Effector memory CD8-positive, alpha-beta T cell (primary cell): ENCODE data around the gene CRACR2B.

Experiments used
- ATAC-seq: fragments of 150-1000 bp; cut with Tn5 transposase; replicated peaks from 2 replicates; pipeline ENCODE4 v1.10.0; 2021; ENCODE audit warnings: mild to moderate bottlenecking, moderate library complexity
- DNase-seq, 3 experiments: peaks; one replicate each; pipeline ENCODE4 v3.0.0; 2021
- H3K27ac Mint-ChIP-seq, 2 donors: one replicate each; pipeline ENCODE4 v1.8.0; 2022; ENCODE audit warnings: mild to moderate bottlenecking in 2 of 2, mixed read lengths in 2 of 2, moderate library complexity in 2 of 2
- H3K27me3 Mint-ChIP-seq, 2 donors: one replicate each; pipeline ENCODE4 v1.8.0; 2022; ENCODE audit warnings: mixed read lengths in 2 of 2
- H3K36me3 Mint-ChIP-seq: one replicate; pipeline ENCODE4 v1.8.0; 2022; ENCODE audit warnings: mild to moderate bottlenecking, moderate library complexity, mixed read lengths; ENCODE audit not compliant: insufficient read depth
- H3K4me1 Mint-ChIP-seq, 2 donors: one replicate each; pipeline ENCODE4 v1.8.0; 2022; ENCODE audit warnings: low read depth in 2 of 2, mixed read lengths in 2 of 2
- H3K4me3 Mint-ChIP-seq, 2 donors: one replicate each; pipeline ENCODE4 v1.8.0; 2022; ENCODE audit warnings: mild to moderate bottlenecking in 2 of 2, mixed read lengths in 2 of 2, moderate library complexity in 2 of 2
- H3K9me3 Mint-ChIP-seq, 2 donors: one replicate each; pipeline ENCODE4 v1.8.0; 2022; ENCODE audit warnings: mixed read lengths in 2 of 2

CRACR2B gene

DNA sequence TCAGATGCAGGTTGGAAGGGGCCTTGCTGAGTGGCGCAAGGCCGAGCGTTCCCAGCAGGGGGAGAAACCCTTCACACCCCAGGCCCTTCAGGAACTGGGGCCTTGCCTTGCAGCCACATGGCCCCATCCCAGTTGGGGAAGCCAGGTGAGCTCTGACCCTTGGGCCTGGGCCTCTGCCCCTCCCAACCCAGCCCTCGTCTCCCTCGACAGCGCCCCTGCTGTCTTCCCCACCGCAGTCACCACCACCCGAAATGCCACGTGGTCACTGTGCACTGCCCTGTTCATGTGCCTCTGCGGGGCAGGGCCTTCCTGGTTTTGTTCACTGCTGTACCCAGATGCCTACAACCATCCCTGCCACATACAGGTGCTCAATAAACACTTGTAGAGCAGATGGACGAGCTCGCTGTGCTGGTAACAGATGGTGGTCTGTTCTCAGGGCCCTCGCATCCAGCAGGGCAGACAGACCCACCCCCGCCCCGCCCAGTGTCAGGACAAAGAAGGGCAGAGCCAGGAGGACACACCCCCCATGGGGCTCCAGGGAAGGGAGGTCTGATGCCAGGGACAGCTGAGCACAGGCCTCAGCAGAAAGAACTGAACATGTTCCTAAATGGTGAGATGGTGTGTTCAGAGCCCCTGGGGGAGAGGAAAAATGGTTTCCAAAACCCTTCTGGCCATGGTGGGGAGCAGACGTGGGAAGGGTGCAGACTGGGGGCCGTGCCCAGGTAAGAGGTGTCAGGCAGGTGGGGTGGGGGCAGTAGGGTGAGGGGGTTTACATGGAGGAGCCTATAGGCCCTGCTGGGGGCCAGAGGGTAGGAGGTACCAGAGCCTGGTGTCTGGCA lies 10.9 kb downstream of the CRACR2B start:
- DNase-seq (no peak), ATAC-seq (no peak)
- Mint-ChIP-seq H3K4me1 (peaks cover 17 to 30% of the 10 kb centered on the region in 2 donors), H3K36me3 (peaks cover 34% of the 10 kb centered on the region), H3K27ac (no peak overlapping the region), H3K4me3 (no peak overlapping the region), H3K27me3 (no peaks in the 10 kb centered on the region), H3K9me3 (no peaks in the 10 kb centered on the region)

DNA sequence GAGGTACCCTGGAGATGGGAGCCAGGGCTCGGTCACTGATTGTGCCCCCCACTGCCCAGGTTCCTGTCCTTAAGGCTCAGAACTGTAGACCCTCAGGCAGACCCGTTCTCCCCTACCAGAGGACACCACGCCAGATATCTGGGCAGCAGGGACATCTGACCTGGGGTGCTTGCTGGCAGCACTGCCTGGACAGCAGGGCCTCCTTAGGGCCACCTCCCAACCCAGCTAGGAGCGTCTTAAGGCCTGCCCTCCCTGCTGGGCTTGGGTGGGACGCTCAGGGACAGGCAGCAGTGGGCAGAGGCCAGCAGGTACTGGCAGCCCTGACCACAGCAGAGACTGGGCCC lies 11.5 kb downstream of the CRACR2B start:
- peak overlapping the region in 1 of 2 donors; percentile 29 for H3K27ac Mint-ChIP-seq
- no peaks in the 10 kb centered on the region for H3K27me3 Mint-ChIP-seq
- peak overlapping the region in 1 of 2 donors; percentile 29 for H3K4me3 Mint-ChIP-seq
- H3K36me3 Mint-ChIP-seq = peaks cover 34% of the 10 kb centered on the region
- peaks cover 14 to 27% of the 10 kb centered on the region in 2 donors for H3K4me1 Mint-ChIP-seq
- H3K9me3 Mint-ChIP-seq = no peaks in the 10 kb centered on the region
- DNase-seq (no peak), ATAC-seq (no peak)

DNA sequence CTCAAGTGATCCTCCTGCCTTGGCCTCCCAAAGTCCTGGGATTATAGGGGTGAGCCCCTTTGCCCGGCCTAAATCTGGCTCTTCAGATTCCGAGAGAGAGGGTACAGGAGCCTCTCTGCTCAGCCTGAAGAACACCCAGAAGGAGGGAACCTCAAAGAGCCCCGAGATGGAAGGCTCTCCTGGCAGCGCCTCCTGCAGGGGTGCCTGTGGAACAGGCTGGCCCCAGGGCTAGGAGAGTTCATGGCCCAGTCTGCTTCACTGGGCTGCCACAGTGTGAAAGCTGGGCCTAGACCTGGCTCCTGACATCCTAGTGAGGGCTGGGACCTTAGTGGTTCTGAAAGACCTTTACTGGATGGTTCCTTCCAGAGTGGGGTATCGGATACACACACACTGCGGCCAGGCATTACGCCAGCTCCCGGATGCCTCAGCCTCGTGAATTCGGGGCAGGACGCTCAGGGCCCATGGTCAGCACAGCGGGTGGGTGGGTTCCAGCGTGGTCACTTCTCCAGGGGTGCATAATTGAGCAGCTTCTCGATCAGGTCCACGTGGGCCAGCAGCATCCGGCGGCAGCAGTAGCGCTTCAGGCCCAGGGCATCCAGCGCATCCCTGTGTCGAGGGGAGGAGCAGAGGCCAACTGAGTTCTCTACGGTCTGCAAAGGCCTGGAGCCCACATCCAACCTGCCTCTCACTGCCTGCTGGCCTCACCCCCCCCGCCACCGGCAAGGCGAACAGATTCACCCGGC lies 12.3 kb downstream of the CRACR2B start:
- DNase-seq = no peak
- peaks cover 34% of the 10 kb centered on the region for H3K36me3 Mint-ChIP-seq
- H3K9me3 Mint-ChIP-seq = no peaks in the 10 kb centered on the region
- H3K27me3 Mint-ChIP-seq = no peaks in the 10 kb centered on the region
- H3K4me1 Mint-ChIP-seq = peaks cover 14 to 29% of the 10 kb centered on the region in 2 donors
- ATAC-seq = no peak
- H3K27ac Mint-ChIP-seq = peak overlapping the region; percentile 28 to 29
- H3K4me3 Mint-ChIP-seq = peak overlapping the region; percentile 83

DNA sequence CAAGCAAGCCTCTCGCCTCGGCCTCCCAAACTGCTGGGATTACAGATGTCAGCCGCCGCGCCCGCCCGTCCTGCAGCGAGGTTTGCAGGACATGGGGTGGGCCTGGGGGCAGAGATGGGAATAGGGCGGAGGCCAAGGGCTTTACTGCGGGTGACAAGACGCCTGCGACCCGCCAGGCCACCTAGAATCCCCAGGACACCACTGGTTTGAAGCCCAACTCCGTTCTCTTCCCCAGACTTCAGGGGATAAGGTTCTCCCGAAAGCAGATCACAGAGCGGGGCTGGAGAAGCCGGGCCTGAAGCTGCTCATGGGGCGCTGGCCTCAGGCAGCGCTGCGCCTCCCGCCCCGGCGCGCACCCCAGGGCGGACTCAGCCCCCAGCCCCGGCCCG lies 14.3 kb downstream of the CRACR2B start:
- peak; percentile 38 for ATAC-seq
- no peaks in the 10 kb centered on the region for H3K9me3 Mint-ChIP-seq

DNA sequence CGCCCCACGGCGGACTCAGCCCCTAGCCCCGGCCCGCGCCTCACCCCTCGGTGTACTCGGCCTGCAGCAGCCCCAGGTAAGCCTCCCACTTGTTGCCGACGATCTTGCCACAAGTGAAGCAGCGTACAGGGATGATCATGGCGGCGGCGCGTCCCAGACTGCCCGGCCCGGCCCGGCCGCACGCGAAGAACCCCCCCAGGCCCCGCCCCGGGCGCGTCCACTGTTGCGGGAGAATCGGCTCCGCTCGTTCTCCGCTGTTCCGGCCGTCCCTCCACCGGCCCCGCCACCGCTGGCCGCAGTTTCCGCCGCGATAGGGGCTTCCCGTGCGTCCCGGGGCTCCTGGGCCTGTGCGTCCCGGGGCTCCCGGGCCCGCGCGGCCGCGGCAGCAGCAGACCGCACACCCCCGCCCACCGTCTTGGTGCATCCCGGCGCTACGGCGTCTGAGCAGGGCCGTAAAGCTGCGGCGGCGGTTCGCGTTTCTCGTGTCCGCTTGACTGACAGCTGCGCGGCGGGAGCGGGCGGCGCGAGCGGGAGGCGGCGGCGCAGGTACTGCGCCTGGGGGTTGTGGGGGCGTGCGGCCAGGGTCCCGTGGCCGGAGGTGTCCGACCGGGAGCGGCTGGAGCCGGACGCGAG lies 14.8 kb downstream of the CRACR2B start, which contains the start of the genes POLR2L and TSPAN4:
Gene POLR2L, minus strand, starts transcription at position 160 of the 633 bp plus-strand sequence. Its CDS starts 21 bp downstream, at position 139.
Gene TSPAN4, plus strand, starts transcription at position 483 of the 633 bp plus-strand sequence. CDS start 7,453 bp downstream, outside the sequence.
- Mint-ChIP-seq H3K4me3 (peak within 1 kb of the TSS; percentile 83), H3K4me1 (peaks cover 14 to 27% of the 10 kb centered on the region in 2 donors), H3K27me3 (no peaks in the 10 kb centered on the region), H3K9me3 (no peaks in the 10 kb centered on the region), H3K36me3 (peaks cover 32% of the 10 kb centered on the region), H3K27ac (peak within 1 kb of the TSS; percentile 52 to 66)
- ATAC-seq (peak; percentile 86), DNase-seq (peak; percentile 84 to 86 (median 85))

More for the DNA sequence above, 14.3 kb downstream of the CRACR2B start:
- peaks cover 37% of the 10 kb centered on the region for H3K36me3 Mint-ChIP-seq
- H3K4me1 Mint-ChIP-seq = peaks cover 14 to 27% of the 10 kb centered on the region in 2 donors
- H3K27me3 Mint-ChIP-seq = no peaks in the 10 kb centered on the region
- no peak for DNase-seq
- peak overlapping the region; percentile 83 for H3K4me3 Mint-ChIP-seq
- peak overlapping the region; percentile 52 to 66 for H3K27ac Mint-ChIP-seq

DNA sequence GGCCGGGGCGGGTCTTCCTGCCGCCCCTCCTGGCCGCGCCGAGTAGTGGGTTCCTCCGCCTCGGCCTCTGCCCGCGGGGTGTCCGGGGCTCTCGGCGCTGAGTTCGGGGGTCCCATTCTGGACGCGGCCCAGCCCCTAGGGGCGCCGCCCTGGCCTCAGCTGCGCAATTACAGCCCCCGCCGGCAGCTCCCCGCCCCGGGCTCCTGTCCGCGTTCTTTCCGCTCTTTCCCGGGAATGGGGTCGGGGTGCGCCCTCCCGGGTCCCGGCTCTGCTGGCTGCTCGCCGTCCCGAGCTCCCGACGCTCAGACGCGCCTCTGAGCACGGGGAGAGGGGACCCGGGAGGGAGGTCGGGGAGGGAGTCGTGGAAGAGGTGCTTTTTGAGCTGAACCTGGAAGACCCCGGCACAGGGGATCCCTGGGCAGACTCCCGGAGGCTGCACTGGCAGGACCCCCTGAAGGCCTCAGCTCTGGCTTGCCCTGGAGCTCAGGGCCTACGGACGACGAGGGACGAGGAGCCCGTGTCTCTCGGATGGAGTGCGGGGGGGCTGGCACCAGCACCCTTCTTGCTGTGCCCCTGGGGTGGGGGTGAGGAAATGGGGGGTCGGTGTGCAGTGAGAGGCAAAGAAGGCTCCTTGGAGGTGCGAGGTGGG lies 15.5 kb downstream of the CRACR2B start:
- Mint-ChIP-seq H3K36me3 (peaks cover 26% of the 10 kb centered on the region), H3K9me3 (no peaks in the 10 kb centered on the region), H3K27ac (peak overlapping the region in 1 of 2 donors; percentile 44), H3K4me3 (peak overlapping the region; percentile 68), H3K27me3 (peaks cover 0 to under 1% of the 10 kb centered on the region in 2 donors), H3K4me1 (peaks cover 14 to 23% of the 10 kb centered on the region in 2 donors)
- peak; percentile 1 for ATAC-seq
- no peak for DNase-seq

DNA sequence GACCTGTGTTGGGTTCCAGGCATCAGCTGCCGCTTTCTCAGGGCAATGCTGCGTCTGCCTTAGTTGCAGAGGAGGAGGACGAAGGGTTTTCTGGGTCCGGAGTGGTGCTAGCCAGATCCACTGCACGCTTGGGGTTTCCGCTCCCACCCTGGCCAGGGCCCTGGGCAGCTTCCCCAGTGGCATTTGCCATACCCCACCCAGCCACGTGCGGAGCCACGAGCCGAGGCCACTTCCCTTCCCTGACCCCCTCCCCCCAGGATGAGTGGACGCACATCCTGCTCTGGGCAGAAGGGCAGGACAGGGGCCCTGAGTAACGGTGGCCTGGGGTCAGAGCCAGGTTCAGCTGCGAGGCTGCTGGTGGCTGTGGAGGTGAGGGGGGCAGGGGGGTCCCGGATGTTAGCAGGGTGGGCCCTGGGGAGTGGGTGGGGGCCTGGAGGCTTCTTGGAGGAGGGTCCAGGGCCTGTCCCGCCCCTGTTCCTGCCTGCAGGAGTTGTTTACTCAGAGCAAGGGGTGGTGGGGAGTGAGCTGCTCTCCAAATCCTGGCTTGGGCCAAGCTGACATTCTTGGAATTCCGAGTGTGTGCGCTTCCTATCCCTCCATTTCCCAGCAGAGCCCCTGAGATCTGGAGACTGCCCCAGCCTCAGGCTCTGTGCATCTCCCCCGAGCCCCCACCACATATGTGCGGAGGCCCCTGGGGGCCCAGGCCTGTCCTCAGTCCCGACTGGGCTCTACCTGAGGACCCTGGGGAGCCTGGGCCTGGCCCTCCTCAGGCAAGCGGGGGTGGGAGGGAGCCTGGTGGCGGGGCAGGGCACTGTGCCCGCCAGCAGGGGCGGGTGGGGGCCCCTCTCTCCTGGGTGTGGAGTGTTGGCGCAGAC lies 16.3 kb downstream of the CRACR2B start:
- Mint-ChIP-seq H3K4me1 (peaks cover 19 to 23% of the 10 kb centered on the region in 2 donors), H3K27ac (peak overlapping the region in 1 of 2 donors; percentile 44), H3K9me3 (no peaks in the 10 kb centered on the region), H3K36me3 (peaks cover 20% of the 10 kb centered on the region), H3K4me3 (peak overlapping the region; percentile 68), H3K27me3 (peaks cover 0 to 9% of the 10 kb centered on the region in 2 donors)
- DNase-seq (no peak), ATAC-seq (no peak)

DNA sequence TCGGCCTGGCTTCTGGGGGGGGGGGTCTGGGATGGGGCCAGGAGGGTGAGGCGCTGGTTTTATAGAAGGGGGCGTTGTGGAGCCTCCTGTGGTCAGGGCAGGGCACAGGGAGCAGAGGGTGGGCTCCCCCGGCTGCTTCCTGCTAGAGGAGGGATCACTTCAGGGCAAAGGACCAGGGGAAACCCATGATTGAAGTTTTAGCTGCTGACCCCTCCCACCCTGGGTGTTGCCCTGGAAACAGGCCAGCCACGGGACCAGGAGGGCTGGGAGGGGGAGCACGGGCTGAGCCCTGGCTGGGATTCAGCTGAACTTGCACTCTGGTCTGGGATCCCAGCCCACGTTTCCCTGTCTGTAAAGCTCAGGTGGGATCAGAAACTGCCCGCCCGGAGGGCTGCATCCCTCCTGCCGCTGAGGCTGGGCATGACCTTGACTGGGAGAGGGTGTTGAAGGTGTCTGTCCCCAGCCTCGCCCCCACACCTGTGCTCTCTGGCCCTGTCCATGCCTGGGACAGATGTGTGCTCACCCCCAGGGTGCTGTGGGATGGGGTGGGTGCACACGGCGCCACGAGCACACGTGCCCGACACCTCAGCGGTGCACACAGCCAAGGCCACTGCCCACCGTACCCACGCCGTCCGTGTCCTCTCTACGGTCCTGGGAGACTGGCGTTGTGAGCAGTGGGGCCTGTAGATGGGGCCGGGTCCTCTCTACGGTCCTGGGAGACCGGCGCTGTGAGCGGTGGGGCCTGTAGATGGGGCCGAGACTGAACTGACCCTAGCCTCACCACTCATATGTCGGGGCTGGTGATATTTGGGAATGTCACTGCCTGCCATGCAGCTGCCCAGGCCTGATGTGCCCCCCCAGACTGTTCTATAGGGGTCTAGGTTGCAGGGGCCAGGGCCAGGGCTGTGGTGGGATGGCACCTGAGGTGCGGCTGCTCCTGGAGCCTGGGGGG lies 17.2 kb downstream of the CRACR2B start:
- Mint-ChIP-seq H3K27ac (no peak overlapping the region), H3K27me3 (peaks cover 0 to 12% of the 10 kb centered on the region in 2 donors), H3K36me3 (peaks cover 14% of the 10 kb centered on the region), H3K4me1 (peaks cover 21 to 22% of the 10 kb centered on the region in 2 donors), H3K9me3 (no peaks in the 10 kb centered on the region), H3K4me3 (peak overlapping the region in 1 of 2 donors; percentile 17)
- no peak for ATAC-seq
- DNase-seq = no peak

DNA sequence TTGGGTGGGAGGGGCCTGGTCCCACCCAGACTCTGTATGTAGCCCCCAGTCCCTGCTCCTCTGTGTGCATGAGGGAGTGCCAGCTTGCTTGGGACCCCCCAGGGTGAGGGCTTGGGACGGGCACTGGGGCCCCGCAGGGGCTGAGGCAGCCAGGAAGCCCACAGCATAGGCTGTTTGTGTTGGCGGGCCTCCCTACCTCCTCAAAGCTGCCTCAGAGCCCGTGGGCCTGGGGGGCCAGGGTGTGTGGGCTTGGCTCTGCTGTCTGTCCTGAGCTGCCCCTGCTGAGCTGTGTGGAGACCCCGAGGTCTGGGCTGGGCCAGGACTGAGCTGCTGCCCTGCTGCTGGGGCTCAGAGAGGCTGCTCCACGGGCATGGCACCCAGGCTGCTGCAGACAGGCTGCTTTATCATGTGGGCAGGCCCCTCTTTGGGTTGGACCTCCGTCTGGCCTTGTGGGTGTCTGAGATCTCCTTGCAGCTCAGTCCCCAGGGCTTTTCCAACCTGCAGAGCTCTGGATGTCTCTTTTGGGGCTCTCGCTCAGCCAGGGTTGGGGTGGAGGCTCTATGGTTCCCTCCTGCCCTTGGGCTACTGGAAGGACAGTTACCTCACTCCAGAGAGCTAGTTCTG lies 18.3 kb downstream of the CRACR2B start:
- ATAC-seq = no peak
- no peaks in the 10 kb centered on the region for H3K9me3 Mint-ChIP-seq
- no peak overlapping the region for H3K4me3 Mint-ChIP-seq
- DNase-seq = no peak
- peaks cover 9% of the 10 kb centered on the region for H3K36me3 Mint-ChIP-seq
- H3K27me3 Mint-ChIP-seq = peaks cover 0 to 12% of the 10 kb centered on the region in 2 donors
- H3K27ac Mint-ChIP-seq = no peak overlapping the region
- peaks cover 12 to 13% of the 10 kb centered on the region in 2 donors for H3K4me1 Mint-ChIP-seq

DNA sequence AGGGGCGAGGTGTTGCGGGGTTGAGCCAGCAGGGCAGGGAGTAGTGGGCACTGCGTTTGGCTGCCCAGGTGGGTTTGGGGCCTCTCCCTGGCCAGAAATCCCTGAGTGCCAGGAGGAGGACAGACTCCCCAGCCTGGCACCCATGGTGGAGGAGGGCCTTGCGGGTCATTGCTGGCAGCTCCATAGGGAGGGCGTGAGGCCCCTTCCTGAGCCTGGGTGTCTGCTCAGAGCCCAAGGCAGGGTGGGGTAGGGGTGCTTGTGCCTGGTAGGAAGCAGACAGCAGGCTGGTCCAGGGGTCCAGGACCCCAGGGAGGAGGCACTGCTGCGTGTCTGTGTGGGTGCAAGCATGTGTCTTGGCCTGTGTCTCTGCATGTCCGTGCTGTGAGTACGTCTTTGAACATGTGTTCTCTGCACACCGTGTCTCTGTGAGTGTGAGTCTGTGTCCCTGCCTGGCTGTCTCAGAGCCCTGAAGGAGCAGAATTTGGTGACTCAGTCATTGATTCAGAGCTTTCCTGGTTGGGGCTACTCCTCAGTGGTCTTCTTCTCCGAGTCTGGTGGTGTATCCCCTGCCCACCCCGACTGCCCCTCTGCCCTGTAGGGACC lies 18.9 kb downstream of the CRACR2B start:
- H3K4me1 Mint-ChIP-seq = peaks cover 8% of the 10 kb centered on the region in 2 donors
- H3K4me3 Mint-ChIP-seq = no peak overlapping the region
- H3K9me3 Mint-ChIP-seq = no peaks in the 10 kb centered on the region
- H3K36me3 Mint-ChIP-seq = peaks cover 9% of the 10 kb centered on the region
- no peak for ATAC-seq
- DNase-seq = no peak
- H3K27ac Mint-ChIP-seq = no peak overlapping the region
- peaks cover 0 to 12% of the 10 kb centered on the region in 2 donors for H3K27me3 Mint-ChIP-seq

DNA sequence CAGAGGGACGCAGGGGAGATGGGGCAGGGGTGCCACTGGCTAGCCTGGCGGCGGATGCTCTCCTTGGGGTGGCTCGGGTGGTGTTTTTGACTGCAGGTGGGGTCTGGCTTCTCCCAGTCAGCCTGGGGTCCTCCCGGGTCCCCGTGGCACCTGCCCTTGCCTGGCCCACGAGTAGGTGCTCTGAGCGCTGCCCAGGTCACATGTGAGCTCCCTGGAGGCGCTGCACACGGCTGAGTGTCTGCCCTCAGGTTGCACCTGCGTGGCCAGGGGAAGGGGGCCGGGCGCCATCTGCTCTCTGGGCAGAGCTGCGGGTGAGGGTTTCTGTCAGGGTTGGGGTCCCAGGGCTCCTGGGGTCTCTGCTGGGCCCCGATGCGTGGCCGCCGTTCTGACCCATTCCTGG lies 20.2 kb downstream of the CRACR2B start:
- no peak for ATAC-seq
- Mint-ChIP-seq H3K9me3 (no peaks in the 10 kb centered on the region), H3K4me1 (peaks cover 8% of the 10 kb centered on the region in 2 donors), H3K27me3 (peaks cover 0 to 12% of the 10 kb centered on the region in 2 donors), H3K36me3 (peaks cover 11% of the 10 kb centered on the region), H3K27ac (no peak overlapping the region), H3K4me3 (peak overlapping the region in 1 of 2 donors; percentile 77)
- no peak for DNase-seq
